NT2/D1 (cell line): ENCODE measurements around the gene AZIN2.
"Not testable (repeated sequence)": the region's sequence is repeated elsewhere in the genome, so short reads cannot be mapped to it uniquely, and the experiment has no call there.

Experiments
- DNase-seq: peaks from one replicate; pipeline ENCODE4 v3.0.0-alpha.2; 2011; ENCODE audit warnings: low read depth, low spot score
- H3K27me3 ChIP-seq: 2 replicates; pipeline ENCODE4 v1.6.0; 2011; ENCODE audit warnings: mild to moderate bottlenecking; ENCODE audit not compliant: insufficient read length, insufficient read depth
- H3K36me3 ChIP-seq: 2 replicates; pipeline ENCODE4 v1.6.1; 2011; ENCODE audit warnings: mild to moderate bottlenecking, low read length, mixed read lengths; ENCODE audit not compliant: insufficient read depth, insufficient read length
- H3K4me1 ChIP-seq: 2 replicates; pipeline ENCODE4 v1.5.1; 2011; ENCODE audit not compliant: insufficient read depth, insufficient read length
- H3K4me3 ChIP-seq: 2 replicates; pipeline ENCODE4 v1.5.1; 2011; ENCODE audit warnings: low read depth; ENCODE audit not compliant: insufficient read length
- H3K9ac ChIP-seq: 2 replicates; pipeline ENCODE4 v1.6.0; 2011; ENCODE audit warnings: low read depth; ENCODE audit not compliant: insufficient read length
- H3K9me3 ChIP-seq: 2 replicates; pipeline ENCODE4 v1.5.1; 2011; ENCODE audit warnings: mild to moderate bottlenecking, low read length; ENCODE audit not compliant: insufficient read depth
- SUZ12 ChIP-seq: IDR thresholded peaks from 2 replicates; pipeline ENCODE4 v1.6.1; 2011; ENCODE audit not compliant: insufficient read length, insufficient read depth; ENCODE audit errors: extremely low read depth
- YY1 ChIP-seq: IDR thresholded peaks from 2 replicates; pipeline ENCODE4 v1.6.1; 2011; ENCODE audit not compliant: insufficient read length, insufficient read depth
- ZNF274 ChIP-seq: IDR thresholded peaks from 2 replicates; pipeline ENCODE4 v1.6.1; 2011; ENCODE audit warnings: mild to moderate bottlenecking, low read depth, low read length

AZIN2 gene

GRCh38 chr1:33094971-33095604 is 14.1 kb downstream of the AZIN2 start:
- Histone ChIP-seq H3K9me3 (no peaks in the 10 kb centered on the region), H3K9ac (no peak overlapping the region), H3K27me3 (peaks cover 2% of the 10 kb centered on the region), H3K36me3 (peaks cover 11% of the 10 kb centered on the region), H3K4me1 (peaks cover 21% of the 10 kb centered on the region), H3K4me3 (no peak overlapping the region)
- peak; percentile 80 for DNase-seq
- TF ChIP-seq ZNF274 = no peak

DNA sequence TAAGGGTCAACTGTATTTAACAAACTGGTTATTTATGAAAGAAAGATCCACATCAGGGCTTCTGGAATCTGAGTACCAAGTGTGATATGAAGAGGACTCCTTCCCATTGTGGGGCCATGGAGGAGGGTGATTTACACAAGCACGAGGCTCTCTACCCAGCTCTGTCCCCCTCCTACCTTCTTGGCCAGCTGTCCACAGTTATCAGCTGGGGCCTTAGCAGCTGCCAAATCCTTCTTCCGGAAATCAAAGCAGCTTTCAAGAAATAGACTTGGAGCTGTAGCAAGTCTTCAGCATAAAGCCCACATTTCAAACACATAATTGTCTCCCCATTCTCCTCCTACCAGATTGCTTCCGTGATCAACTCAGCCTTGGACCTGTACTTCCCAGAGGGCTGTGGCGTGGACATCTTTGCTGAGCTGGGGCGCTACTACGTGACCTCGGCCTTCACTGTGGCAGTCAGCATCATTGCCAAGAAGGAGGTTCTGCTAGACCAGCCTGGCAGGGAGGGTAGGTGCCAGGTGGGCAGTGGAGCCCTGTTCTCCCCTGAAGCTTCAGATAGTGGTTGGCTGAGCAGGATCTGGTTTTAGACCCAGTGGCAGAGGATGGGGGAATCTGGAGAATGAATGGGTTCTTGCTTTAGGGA is 15.5 kb downstream of the AZIN2 start:
- Histone ChIP-seq H3K4me1 (peaks cover 21% of the 10 kb centered on the region), H3K36me3 (peaks cover 11% of the 10 kb centered on the region), H3K27me3 (peaks cover 2% of the 10 kb centered on the region), H3K9ac (no peak overlapping the region), H3K4me3 (no peak overlapping the region), H3K9me3 (no peaks in the 10 kb centered on the region)
- no peak for TF ChIP-seq ZNF274
- DNase-seq = no peak

- Histone ChIP-seq H3K36me3 (peaks cover 11% of the 10 kb centered on the region), H3K9me3 (no peaks in the 10 kb centered on the region), H3K9ac (no peak overlapping the region), H3K27me3 (peaks cover 2% of the 10 kb centered on the region), H3K4me3 (no peak overlapping the region), H3K4me1 (peaks cover 19% of the 10 kb centered on the region)
- TF ChIP-seq ZNF274 (no peak), SUZ12 (no peak), YY1 (no peak)
- no peak for DNase-seq
Observed at GRCh38 chr1:33097137-33097611, 16.2 kb downstream of the AZIN2 start.

DNA sequence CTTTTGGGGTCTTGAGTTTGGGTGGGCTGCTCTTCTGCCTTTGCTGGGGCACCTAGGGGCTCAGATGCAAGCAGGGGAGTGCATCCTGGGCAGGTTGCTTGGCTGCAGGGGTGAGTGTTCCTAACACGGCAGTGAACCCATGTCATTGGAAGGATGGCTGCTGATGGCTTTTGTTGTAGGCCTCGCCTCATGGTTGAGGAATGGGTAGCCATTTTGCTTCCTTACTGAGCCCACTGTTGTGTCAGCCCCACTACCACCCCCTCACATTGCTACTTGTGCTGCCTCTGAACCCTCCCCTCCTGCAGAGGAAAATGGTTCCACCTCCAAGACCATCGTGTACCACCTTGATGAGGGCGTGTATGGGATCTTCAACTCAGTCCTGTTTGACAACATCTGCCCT is 16.8 kb downstream of the AZIN2 start:
- no peak overlapping the region for H3K9ac ChIP-seq

DNA sequence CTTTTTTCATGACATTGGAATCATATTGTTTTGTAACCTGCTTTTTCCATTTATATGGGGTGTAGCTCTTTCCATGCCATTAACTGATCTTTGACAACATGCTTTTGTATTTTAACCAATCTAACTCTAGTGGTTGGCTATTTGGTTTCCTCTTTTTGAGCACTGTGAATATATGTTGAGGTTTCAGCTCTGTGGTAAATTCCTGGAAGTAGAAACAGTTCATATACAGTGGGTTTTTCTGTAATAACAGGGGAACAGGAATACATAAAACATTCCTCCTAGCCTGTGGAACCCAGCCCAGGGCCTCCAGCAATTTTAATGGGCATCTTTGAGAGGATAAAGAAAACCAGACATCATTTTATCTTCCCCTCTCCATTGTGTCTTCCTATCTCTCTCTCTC is 17.4 kb downstream of the AZIN2 start:
- no peak for TF ChIP-seq YY1
- TF ChIP-seq SUZ12 = no peak
- no peak for TF ChIP-seq ZNF274

More for the DNA sequence above, 16.8 kb downstream of the AZIN2 start:
- TF ChIP-seq SUZ12 = no peak
- TF ChIP-seq YY1 = no peak
- TF ChIP-seq ZNF274 = no peak
- H3K27me3 ChIP-seq = peaks cover 2% of the 10 kb centered on the region
- no peaks in the 10 kb centered on the region for H3K9me3 ChIP-seq
- H3K4me3 ChIP-seq = no peak overlapping the region
- peaks cover 11% of the 10 kb centered on the region for H3K36me3 ChIP-seq
- no peak for DNase-seq
- peaks cover 14% of the 10 kb centered on the region for H3K4me1 ChIP-seq

DNA sequence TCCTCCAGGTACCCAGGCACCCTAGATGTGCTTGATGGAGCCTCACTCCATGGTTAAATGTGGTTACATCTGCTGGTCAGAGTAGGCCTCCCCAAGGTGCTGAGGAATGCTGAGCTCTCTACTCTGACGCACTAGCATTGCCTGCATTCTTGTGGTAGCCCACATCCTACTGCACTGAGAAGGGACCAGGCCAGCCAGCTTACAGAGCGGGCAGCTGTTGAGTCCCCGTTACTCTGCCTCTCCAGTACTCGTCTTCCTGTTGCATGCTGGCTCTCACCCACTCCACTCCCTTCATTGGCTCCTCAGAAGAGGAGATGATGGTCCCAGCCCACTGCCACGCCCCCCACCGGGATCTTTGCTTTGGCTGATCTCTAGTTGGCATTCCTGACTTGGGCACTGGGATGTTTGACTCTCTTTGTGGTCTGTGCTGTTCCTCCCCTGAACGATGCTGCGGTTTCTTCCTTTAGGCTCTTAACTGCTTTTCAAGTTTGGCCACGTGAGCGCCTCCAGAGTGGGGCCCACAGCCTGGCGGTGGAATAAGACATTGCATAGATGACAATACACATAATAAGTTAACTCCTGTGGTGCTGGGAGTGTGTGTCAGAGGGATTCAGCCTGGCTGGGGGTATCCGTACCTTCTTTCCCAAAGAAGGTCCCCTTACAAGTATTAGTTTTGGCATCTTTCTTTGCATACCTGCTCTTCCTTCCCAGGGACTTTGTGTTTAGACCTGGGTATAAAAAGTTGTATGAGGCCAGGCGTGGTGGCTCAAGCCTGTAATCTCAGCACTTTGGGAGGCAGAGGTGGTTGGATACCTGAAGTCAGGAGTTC is 18.6 kb downstream of the AZIN2 start:
- no peaks in the 10 kb centered on the region for H3K9me3 ChIP-seq
- no peak overlapping the region for H3K9ac ChIP-seq
- TF ChIP-seq ZNF274 (no peak), SUZ12 (no peak), YY1 (no peak)
- H3K27me3 ChIP-seq = peaks cover 2% of the 10 kb centered on the region
- H3K4me1 ChIP-seq = peaks cover 8% of the 10 kb centered on the region
- H3K4me3 ChIP-seq = no peak overlapping the region
- H3K36me3 ChIP-seq = peaks cover 11% of the 10 kb centered on the region
- no peak for DNase-seq

More for the DNA sequence above, 17.4 kb downstream of the AZIN2 start:
- Histone ChIP-seq H3K36me3 (peaks cover 11% of the 10 kb centered on the region), H3K9ac (no peak overlapping the region), H3K9me3 (no peaks in the 10 kb centered on the region), H3K4me3 (no peak overlapping the region), H3K27me3 (peaks cover 2% of the 10 kb centered on the region), H3K4me1 (peaks cover 8% of the 10 kb centered on the region)
- DNase-seq = no peak

GRCh38 chr1:33100119-33100415 is 19.1 kb downstream of the AZIN2 start:
- not testable (repeated sequence) for H3K4me1 ChIP-seq, H3K9ac ChIP-seq, H3K27me3 ChIP-seq, DNase-seq, H3K9me3 ChIP-seq, H3K4me3 ChIP-seq
- H3K36me3 ChIP-seq = peaks cover 11% of the 10 kb centered on the region
